GM12891 (cell line): ENCODE measurements around the gene SLC7A9.

Experiments
- PAX5 ChIP-seq: IDR thresholded peaks from 2 replicates; pipeline ENCODE4 v1.6.1; 2011; ENCODE audit warnings: low read length, moderate library complexity, mild to moderate bottlenecking; ENCODE audit not compliant: insufficient read depth, severe bottlenecking
- POLR2A ChIP-seq: IDR thresholded peaks from 2 replicates; pipeline ENCODE4 v1.6.1; 2011; ENCODE audit warnings: low read depth, low read length, control low read depth
- POLR2AphosphoS5 ChIP-seq: IDR thresholded peaks from 2 replicates; pipeline ENCODE4 v1.6.1; 2011; ENCODE audit warnings: low read depth, low read length, control low read depth
- POU2F2 ChIP-seq: IDR thresholded peaks from 2 replicates; pipeline ENCODE4 v1.6.1; 2011; ENCODE audit warnings: low read depth, mild to moderate bottlenecking, control low read depth, low read length, moderate library complexity
- SPI1 ChIP-seq: IDR thresholded peaks from 2 replicates; pipeline ENCODE4 v1.6.1; 2011; ENCODE audit warnings: low read depth, low read length, control low read depth
- TAF1 ChIP-seq: IDR thresholded peaks from 2 replicates; pipeline ENCODE4 v1.6.1; 2011; ENCODE audit warnings: low read depth, low read length, control low read depth

DNA sequence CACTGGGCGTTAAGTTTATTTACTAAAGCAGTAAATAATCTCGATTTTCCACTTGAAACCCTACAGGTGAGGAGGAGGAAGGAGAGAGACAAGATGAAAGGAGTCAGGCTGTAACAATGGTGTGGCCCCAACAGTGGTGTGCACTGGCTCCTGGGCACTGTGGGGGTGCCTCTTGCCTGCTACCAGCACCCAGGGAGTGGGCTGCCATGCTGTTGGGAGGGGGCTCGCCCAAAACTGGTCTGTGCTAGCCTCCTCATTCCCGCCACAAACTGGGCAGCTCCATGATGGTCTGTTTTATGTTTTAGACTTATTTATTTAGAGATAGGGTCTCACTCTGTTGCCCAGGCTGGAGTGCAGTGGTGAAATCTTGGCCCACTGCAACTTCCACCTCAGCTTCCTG is 49.8 kb upstream of the SLC7A9 start:
- no peak for TF ChIP-seq POLR2A
- no peak for TF ChIP-seq TAF1
- no peak for TF ChIP-seq SPI1
- no peak for TF ChIP-seq POLR2AphosphoS5
- no peak for TF ChIP-seq POU2F2
- TF ChIP-seq PAX5 = no peak
